SJSA1 (cell line): ENCODE measurements around the gene CHST8. TPM values are rescaled to one million over a fixed set of nuclear protein-coding genes. Genes with fewer than 3 reads are reported as not detected.

Experiments
- DNase-seq, 2 experiments: peaks; one replicate each; pipeline ENCODE4 v3.0.0-alpha.2; 2015 to 2020; ENCODE audit warnings: low spot score in 2 of 2, low read depth in 1 of 2
- H3K27ac ChIP-seq: fragments of 250-450 bp; sonication (Bioruptor Pico); 2 replicates; pipeline ENCODE4 v1.5.1; 2020; ENCODE audit warnings: mild to moderate bottlenecking, moderate library complexity
- H3K27me3 ChIP-seq: fragments of 250-450 bp; sonication (Bioruptor Pico); replicated peaks from 2 replicates; pipeline ENCODE4 v1.5.1; 2020; ENCODE audit warnings: mild to moderate bottlenecking, moderate library complexity
- H3K36me3 ChIP-seq: fragments of 250-450 bp; sonication (Bioruptor Pico); 2 replicates; pipeline ENCODE4 v1.5.1; 2020; ENCODE audit warnings: mild to moderate bottlenecking
- H3K4me1 ChIP-seq: fragments of 250-450 bp; sonication (Bioruptor Pico); replicated peaks from 2 replicates; pipeline ENCODE4 v1.6.1; 2021; ENCODE audit warnings: mild to moderate bottlenecking
- H3K4me3 ChIP-seq: fragments of 250-450 bp; sonication (Bioruptor Pico); 2 replicates; pipeline ENCODE4 v1.5.1; 2020; ENCODE audit warnings: mild to moderate bottlenecking
- H3K9me3 ChIP-seq: fragments of 250-450 bp; sonication (Bioruptor Pico); replicated peaks from 2 replicates; pipeline ENCODE4 v1.5.1; 2020; ENCODE audit warnings: mild to moderate bottlenecking
- total RNA-seq: library from RNA; depleted of rRNA; stranded (reverse); fragments of >200 nt; shearing (Covaris generic); gene quantifications from 2 replicates; pipeline ENCODE4 v1.2.3, GENCODE V29; 2014

Gene CHST8
- total RNA-seq, 1 experiment from 2014 or later = not detected

DNA sequence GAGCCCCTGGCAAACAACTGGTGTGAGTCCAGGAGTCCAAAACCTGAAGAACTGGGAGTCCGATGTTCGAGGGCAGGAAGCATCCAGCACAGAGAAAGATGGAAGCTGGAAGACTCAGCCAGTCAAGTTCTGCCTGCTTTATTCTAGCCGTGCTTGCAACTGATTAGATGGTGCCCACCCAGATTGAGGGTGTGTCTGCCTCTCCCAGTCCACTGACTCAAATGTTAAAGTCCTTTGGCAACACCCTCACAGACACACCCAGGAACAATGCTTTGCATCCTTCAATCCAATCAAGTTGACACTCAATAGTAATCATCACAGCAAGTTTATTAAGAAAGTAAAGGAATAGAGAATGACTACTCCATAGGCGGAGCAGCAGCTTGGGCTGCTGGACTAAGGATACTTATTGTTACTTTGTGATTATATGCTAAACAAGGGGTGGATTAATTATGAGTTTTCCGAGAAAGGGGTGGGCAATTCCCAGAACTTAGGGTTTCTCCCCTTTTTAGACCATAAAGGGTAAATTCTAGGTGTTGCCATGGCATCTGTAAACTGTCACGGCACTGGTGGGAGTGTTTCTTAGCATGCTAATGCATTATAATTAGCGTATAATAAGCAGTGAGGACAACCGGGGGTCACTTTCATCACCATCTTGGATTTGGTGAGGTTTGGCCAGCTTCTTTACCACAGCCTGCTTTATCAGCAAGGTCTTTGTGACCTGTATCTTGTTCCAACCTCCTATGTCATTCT lies 109.3 kb downstream of the CHST8 start:
- peaks cover 17% of the 10 kb centered on the region for H3K27me3 ChIP-seq
- no peaks in the 10 kb centered on the region for H3K4me1 ChIP-seq
- no peak for DNase-seq
- no peaks in the 10 kb centered on the region for H3K36me3 ChIP-seq
- no peaks in the 10 kb centered on the region for H3K9me3 ChIP-seq
- H3K4me3 ChIP-seq = no peak overlapping the region
- H3K27ac ChIP-seq = no peak overlapping the region

DNA sequence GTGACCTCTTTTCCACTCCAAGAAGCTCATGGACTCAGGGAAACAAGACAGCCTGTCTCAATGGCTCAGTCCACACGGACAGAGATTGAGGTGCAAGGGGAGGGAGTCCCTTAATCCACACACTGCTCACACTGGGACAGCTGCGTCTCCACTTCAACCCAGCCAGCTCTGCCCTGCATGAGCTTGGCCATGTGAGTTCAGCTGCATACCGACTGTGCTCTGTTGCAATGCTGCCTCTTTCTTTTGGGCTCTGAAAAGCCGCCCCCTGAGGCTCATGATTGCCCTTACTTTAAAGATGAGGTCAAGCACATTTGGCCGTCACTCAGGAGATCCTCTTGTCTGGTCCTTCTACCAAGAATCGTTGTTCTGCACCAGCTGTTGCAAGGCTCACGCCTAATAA lies 110.1 kb downstream of the CHST8 start:
- H3K4me1 ChIP-seq = no peaks in the 10 kb centered on the region
- peaks cover 23% of the 10 kb centered on the region for H3K27me3 ChIP-seq
- H3K4me3 ChIP-seq = no peak overlapping the region
- H3K36me3 ChIP-seq = no peaks in the 10 kb centered on the region
- no peaks in the 10 kb centered on the region for H3K9me3 ChIP-seq
- H3K27ac ChIP-seq = no peak overlapping the region
- no peak for DNase-seq

DNA sequence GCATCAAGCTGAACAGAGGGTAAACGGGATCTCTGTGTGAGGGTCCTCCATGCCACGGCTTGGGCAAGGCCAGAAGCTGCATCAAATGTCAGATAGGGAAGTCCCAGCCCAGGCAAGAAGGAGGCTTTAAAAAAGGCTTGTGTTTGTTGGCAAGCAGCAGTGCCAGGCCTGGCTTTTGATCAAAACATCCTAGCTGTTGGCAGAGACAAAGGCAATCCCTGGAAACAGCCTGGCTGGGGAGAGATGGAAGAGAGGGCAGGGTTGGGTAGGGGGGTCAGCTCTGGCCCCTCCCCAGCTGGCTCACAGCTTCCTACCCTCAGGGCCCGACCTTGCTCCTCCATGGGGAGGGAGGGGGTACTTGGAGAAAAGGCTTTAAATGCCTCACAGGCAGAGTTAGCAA lies 113.2 kb downstream of the CHST8 start:
- no peak overlapping the region for H3K4me3 ChIP-seq
- no peaks in the 10 kb centered on the region for H3K36me3 ChIP-seq
- DNase-seq = no peak
- H3K27ac ChIP-seq = no peak overlapping the region
- peaks cover 22% of the 10 kb centered on the region for H3K27me3 ChIP-seq
- no peaks in the 10 kb centered on the region for H3K4me1 ChIP-seq
- H3K9me3 ChIP-seq = no peaks in the 10 kb centered on the region

GRCh38 chr19:33736158-33736557 lies 114.4 kb downstream of the CHST8 start:
- Histone ChIP-seq H3K4me3 (no peak overlapping the region), H3K36me3 (no peaks in the 10 kb centered on the region), H3K4me1 (no peaks in the 10 kb centered on the region), H3K9me3 (0 out of 2 replicates have a peak, but pooled peaks cover 2% of the 10 kb centered on the region), H3K27me3 (peaks cover 17% of the 10 kb centered on the region), H3K27ac (no peak overlapping the region)
- DNase-seq = no peak

- no peak overlapping the region for H3K4me3 ChIP-seq
- no peaks in the 10 kb centered on the region for H3K36me3 ChIP-seq
- no peak overlapping the region for H3K27ac ChIP-seq
- DNase-seq = no peak
- no peaks in the 10 kb centered on the region for H3K4me1 ChIP-seq
- peaks cover 16% of the 10 kb centered on the region for H3K27me3 ChIP-seq
- 0 out of 2 replicates have a peak, but pooled peaks cover 3% of the 10 kb centered on the region for H3K9me3 ChIP-seq
Observed at GRCh38 chr19:33736787-33737186, 115.0 kb downstream of the CHST8 start.

DNA sequence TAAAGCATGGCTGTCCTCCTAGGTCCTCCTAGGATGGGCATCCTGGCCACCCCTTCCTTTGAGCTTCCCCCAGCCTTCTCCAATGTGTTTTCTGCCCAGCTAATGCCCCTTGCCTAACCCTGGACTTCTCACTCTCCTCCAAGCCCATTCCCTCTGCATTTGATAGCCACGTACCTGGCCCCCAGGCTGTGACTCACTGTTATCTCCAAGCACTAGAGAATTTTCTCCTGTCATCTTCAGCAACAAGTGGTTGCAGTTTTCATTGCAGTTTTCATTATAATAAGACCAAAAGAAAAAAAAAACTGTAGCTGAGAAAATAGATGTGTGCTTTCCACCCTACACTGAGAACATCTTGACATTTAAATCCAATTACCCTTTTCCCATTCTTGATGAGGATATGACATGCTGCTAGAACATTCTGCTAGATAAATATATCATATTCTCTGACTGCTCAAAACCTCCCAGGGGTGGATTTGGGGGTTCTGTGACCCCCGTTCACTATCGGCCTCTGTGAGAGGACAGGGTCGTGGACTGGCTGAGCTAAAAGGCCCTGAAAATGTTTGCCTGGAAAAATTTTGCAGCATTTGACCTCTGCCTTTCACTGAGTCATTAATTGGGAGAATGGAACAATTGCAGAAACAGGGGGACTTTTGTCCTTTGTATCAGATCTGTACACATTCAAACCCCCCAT lies 116.1 kb downstream of the CHST8 start:
- Histone ChIP-seq H3K9me3 (0 out of 2 replicates have a peak, but pooled peaks cover 3% of the 10 kb centered on the region), H3K4me3 (no peak overlapping the region), H3K36me3 (no peaks in the 10 kb centered on the region), H3K27me3 (peaks cover 16% of the 10 kb centered on the region), H3K4me1 (no peaks in the 10 kb centered on the region), H3K27ac (no peak overlapping the region)
- no peak for DNase-seq

GRCh38 chr19:33740811-33741396 lies 119.2 kb downstream of the CHST8 start:
- Histone ChIP-seq H3K27ac (no peak overlapping the region), H3K4me3 (no peak overlapping the region), H3K4me1 (no peaks in the 10 kb centered on the region), H3K9me3 (0 out of 2 replicates have a peak, but pooled peaks cover 3% of the 10 kb centered on the region), H3K27me3 (peaks cover 11% of the 10 kb centered on the region), H3K36me3 (no peaks in the 10 kb centered on the region)
- DNase-seq = peak in 1 of 2 experiments; percentile 24

DNA sequence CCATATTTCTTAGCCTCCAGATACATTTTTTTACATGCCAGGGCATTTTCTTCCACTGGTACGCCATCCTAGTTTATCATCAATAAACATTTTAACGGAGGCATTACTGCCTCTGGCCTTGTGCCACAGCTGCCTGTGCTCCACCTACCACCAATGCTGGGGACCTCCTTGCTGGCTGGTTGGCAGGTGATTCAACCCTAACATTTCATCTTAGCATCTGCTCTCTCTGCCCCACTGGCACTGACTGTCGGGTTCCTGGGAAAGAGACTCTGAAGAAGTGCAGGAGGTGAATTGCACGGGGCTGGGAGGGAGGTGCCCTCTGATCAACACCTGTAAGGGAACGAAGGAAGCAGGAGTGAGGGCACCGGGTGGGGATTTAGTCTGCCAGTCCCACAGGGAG lies 123.5 kb downstream of the CHST8 start:
- H3K9me3 ChIP-seq = 0 out of 2 replicates have a peak, but pooled peaks cover 3% of the 10 kb centered on the region
- DNase-seq = no peak
- H3K4me1 ChIP-seq = no peaks in the 10 kb centered on the region
- peaks cover 4% of the 10 kb centered on the region; the same call in 1 of the 2 replicates for H3K27me3 ChIP-seq
- H3K4me3 ChIP-seq = no peak overlapping the region
- H3K27ac ChIP-seq = no peak overlapping the region
- no peaks in the 10 kb centered on the region for H3K36me3 ChIP-seq

DNA sequence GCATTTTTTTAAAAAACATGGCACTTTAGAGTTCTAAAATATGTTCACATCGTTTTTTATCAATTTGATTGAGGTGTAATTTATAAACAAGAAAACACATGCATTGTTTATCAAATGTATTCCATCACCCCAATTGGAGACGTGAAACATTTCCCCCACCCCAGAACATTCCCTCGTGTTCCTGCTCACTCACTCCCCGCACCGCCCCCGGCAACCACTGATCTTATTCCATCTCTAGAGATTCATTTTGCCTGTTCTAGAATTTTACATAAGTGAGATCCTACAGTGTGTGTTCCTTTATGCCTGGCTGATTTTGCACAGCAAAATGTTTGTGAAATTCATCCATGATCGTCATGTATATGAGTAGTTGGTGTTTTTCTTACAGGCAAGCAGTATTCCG lies 124.4 kb downstream of the CHST8 start:
- 0 out of 2 replicates have a peak, but pooled peaks cover 1% of the 10 kb centered on the region for H3K9me3 ChIP-seq
- DNase-seq = no peak
- H3K36me3 ChIP-seq = no peaks in the 10 kb centered on the region
- H3K4me1 ChIP-seq = no peaks in the 10 kb centered on the region
- peaks cover 4% of the 10 kb centered on the region for H3K27me3 ChIP-seq
- H3K27ac ChIP-seq = no peak overlapping the region
- no peak overlapping the region for H3K4me3 ChIP-seq

GRCh38 chr19:33747273-33747672 lies 125.5 kb downstream of the CHST8 start:
- no peak for DNase-seq
- Histone ChIP-seq H3K27ac (no peak overlapping the region), H3K27me3 (peaks cover 4% of the 10 kb centered on the region)

DNA sequence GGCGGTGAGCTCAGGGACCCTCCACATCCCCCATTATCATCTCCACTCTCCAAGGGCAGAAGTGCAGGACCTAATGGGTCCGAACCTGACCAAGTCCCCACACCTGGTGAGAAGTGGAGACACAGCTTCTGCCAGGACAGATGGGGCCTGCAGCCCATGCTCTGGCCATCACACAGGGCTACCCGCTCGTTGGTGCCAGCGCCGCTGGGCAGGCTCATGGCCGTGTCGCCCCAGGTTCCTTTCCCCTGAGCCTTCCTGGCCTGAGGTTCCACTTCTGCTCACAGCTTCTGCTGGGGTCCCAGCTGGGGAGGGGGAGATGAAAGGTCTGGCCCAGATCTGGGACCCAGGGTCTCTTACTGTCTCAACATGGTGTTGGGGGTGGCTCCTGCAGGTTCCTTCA lies 126.5 kb downstream of the CHST8 start:
- H3K4me1 ChIP-seq = no peaks in the 10 kb centered on the region
- no peaks in the 10 kb centered on the region for H3K9me3 ChIP-seq
- no peak overlapping the region for H3K4me3 ChIP-seq
- DNase-seq = no peak
- no peaks in the 10 kb centered on the region for H3K36me3 ChIP-seq
- no peak overlapping the region for H3K27ac ChIP-seq
- H3K27me3 ChIP-seq = peaks cover 9% of the 10 kb centered on the region

More at GRCh38 chr19:33747273-33747672, 125.5 kb downstream of the CHST8 start:
- H3K36me3 ChIP-seq = no peaks in the 10 kb centered on the region
- H3K9me3 ChIP-seq = no peaks in the 10 kb centered on the region
- H3K4me1 ChIP-seq = no peaks in the 10 kb centered on the region
- no peak overlapping the region for H3K4me3 ChIP-seq

DNA sequence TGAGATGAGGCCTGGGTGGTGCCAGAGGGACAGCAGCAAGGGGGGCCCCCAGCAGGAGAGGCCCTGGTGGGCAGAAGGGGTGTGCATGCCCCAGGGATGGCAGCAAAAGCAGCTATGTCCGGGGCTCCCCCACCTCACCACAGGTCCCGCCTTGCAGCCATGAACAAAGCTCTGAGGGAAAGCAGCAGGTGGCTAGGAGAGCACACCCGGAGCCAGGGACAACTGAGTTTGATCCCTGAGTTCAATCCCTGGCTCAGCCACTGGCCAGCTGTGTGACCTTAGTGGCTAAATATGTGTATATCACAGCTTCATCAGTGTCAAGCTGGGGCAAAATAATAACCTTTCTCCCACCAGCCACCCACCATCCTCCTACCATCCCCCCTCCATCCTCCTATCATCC lies 127.3 kb downstream of the CHST8 start:
- Histone ChIP-seq H3K9me3 (no peaks in the 10 kb centered on the region), H3K27me3 (peaks cover 9% of the 10 kb centered on the region)
- DNase-seq = no peak

GRCh38 chr19:33749619-33750175 lies 127.9 kb downstream of the CHST8 start:
- Histone ChIP-seq H3K9me3 (no peaks in the 10 kb centered on the region), H3K4me3 (no peak overlapping the region), H3K27ac (no peak overlapping the region), H3K27me3 (peaks cover 9% of the 10 kb centered on the region), H3K4me1 (no peaks in the 10 kb centered on the region), H3K36me3 (no peaks in the 10 kb centered on the region)
- DNase-seq = no peak

More for the DNA sequence above, 127.3 kb downstream of the CHST8 start:
- H3K4me1 ChIP-seq = no peaks in the 10 kb centered on the region
- no peaks in the 10 kb centered on the region for H3K36me3 ChIP-seq
- no peak overlapping the region for H3K4me3 ChIP-seq
- H3K27ac ChIP-seq = no peak overlapping the region
